ENCODE data around the gene CA10.

CA10 gene

GRCh38 chr17:51845776-51846175 is 312.7 kb downstream of the CA10 start:
- H3K4me1 ChIP-seq (ENCODE audit: insufficient read depth, low read length, poor library complexity, severe bottlenecking): no peaks in the 10 kb centered on the region
- no peaks in the 10 kb centered on the region for H3K36me3 ChIP-seq (ENCODE audit: insufficient read depth, low read length)
- H3K9me2 ChIP-seq (replicated peaks; ENCODE audit: low read depth, low read length): no peaks in the 10 kb centered on the region
- H4K20me1 ChIP-seq (ENCODE audit: insufficient read depth, low read length, poor library complexity, severe bottlenecking): no peaks in the 10 kb centered on the region
- TF ChIP-seq EZH2phosphoT487 (IDR thresholded peaks at IDR 0.05; ENCODE audit: borderline replicate concordance) (no peak), CTCF (conservative IDR thresholded peaks at IDR 0.05; ENCODE audit: low read length) (no peak)
- H3K27me3 ChIP-seq (ENCODE audit: insufficient read depth, low read length, poor library complexity, severe bottlenecking): no peaks in the 10 kb centered on the region
- H3K9ac ChIP-seq (ENCODE audit: low read depth, low read length, poor library complexity, severe bottlenecking): no peak overlapping the region
- no peak overlapping the region for H3K4me3 ChIP-seq (ENCODE audit: low read length, poor library complexity, severe bottlenecking)
- no peaks in the 10 kb centered on the region for H3K79me2 ChIP-seq (ENCODE audit: insufficient read depth, low read length)
- no peaks in the 10 kb centered on the region for H3F3A ChIP-seq (ENCODE audit: low read depth)
- no peak overlapping the region for H2AFZ ChIP-seq (ENCODE audit: low read length)
- H3K9me3 ChIP-seq (ENCODE audit: insufficient read depth, low read depth, low read length): no peaks in the 10 kb centered on the region
- H3K4me2 ChIP-seq (ENCODE audit: low read depth, low read length, poor library complexity, severe bottlenecking): no peak overlapping the region

- Histone ChIP-seq H3K9me2 (replicated peaks; ENCODE audit: low read depth, low read length) (no peaks in the 10 kb centered on the region), H3K36me3 (ENCODE audit: insufficient read depth, low read length) (no peaks in the 10 kb centered on the region), H3K79me2 (ENCODE audit: insufficient read depth, low read length) (no peaks in the 10 kb centered on the region), H4K20me1 (ENCODE audit: insufficient read depth, low read length, poor library complexity, severe bottlenecking) (no peaks in the 10 kb centered on the region), H2AFZ (ENCODE audit: low read length) (no peak overlapping the region), H3K9ac (ENCODE audit: low read depth, low read length, poor library complexity, severe bottlenecking) (no peak overlapping the region), H3K9me3 (ENCODE audit: insufficient read depth, low read depth, low read length) (no peaks in the 10 kb centered on the region), H3F3A (ENCODE audit: low read depth) (no peaks in the 10 kb centered on the region), H3K27me3 (ENCODE audit: insufficient read depth, low read length, poor library complexity, severe bottlenecking) (no peaks in the 10 kb centered on the region), H3K4me2 (ENCODE audit: low read depth, low read length, poor library complexity, severe bottlenecking) (no peak overlapping the region), H3K4me3 (ENCODE audit: low read length, poor library complexity, severe bottlenecking) (no peak overlapping the region), H3K4me1 (ENCODE audit: insufficient read depth, low read length, poor library complexity, severe bottlenecking) (no peaks in the 10 kb centered on the region)
- TF ChIP-seq EZH2phosphoT487 (IDR thresholded peaks at IDR 0.05; ENCODE audit: borderline replicate concordance) (no peak), CTCF (conservative IDR thresholded peaks at IDR 0.05; ENCODE audit: low read length) (no peak)
Observed at GRCh38 chr17:51842763-51843162, 315.8 kb downstream of the CA10 start.

- Histone ChIP-seq H3K79me2 (ENCODE audit: insufficient read depth, low read length) (no peaks in the 10 kb centered on the region), H4K20me1 (ENCODE audit: insufficient read depth, low read length, poor library complexity, severe bottlenecking) (no peaks in the 10 kb centered on the region), H3F3A (ENCODE audit: low read depth) (no peaks in the 10 kb centered on the region), H3K9ac (ENCODE audit: low read depth, low read length, poor library complexity, severe bottlenecking) (no peak overlapping the region), H3K4me3 (ENCODE audit: low read length, poor library complexity, severe bottlenecking) (no peak overlapping the region), H2AFZ (ENCODE audit: low read length) (no peak overlapping the region), H3K9me2 (replicated peaks; ENCODE audit: low read depth, low read length) (no peaks in the 10 kb centered on the region), H3K9me3 (ENCODE audit: insufficient read depth, low read depth, low read length) (no peaks in the 10 kb centered on the region), H3K27me3 (ENCODE audit: insufficient read depth, low read length, poor library complexity, severe bottlenecking) (no peaks in the 10 kb centered on the region), H3K4me2 (ENCODE audit: low read depth, low read length, poor library complexity, severe bottlenecking) (no peak overlapping the region), H3K36me3 (ENCODE audit: insufficient read depth, low read length) (no peaks in the 10 kb centered on the region), H3K4me1 (ENCODE audit: insufficient read depth, low read length, poor library complexity, severe bottlenecking) (no peaks in the 10 kb centered on the region)
- TF ChIP-seq CTCF (conservative IDR thresholded peaks at IDR 0.05; ENCODE audit: low read length) (no peak), EZH2phosphoT487 (IDR thresholded peaks at IDR 0.05; ENCODE audit: borderline replicate concordance) (no peak)
Observed at GRCh38 chr17:51841669-51842068, 316.8 kb downstream of the CA10 start.
